KOPT-K1 (cell line): ENCODE measurements around the gene FBXL22.

Experiments used
- H3K27ac ChIP-seq: fragments of 200-600 bp; sonication (generic); 2 replicates; pipeline ENCODE4 v1.5.1; 2016; ENCODE audit warnings: antibody characterized with exemption, mild to moderate bottlenecking, low read depth, low read length; ENCODE audit not compliant: poor library complexity, severe bottlenecking
- H3K36me3 ChIP-seq: fragments of 200-600 bp; sonication (generic); 2 replicates; pipeline ENCODE4 v1.5.1; 2017; ENCODE audit warnings: antibody characterized with exemption, mild to moderate bottlenecking, low read length, moderate library complexity; ENCODE audit not compliant: insufficient read depth
- H3K9me3 ChIP-seq: fragments of 200-600 bp; sonication (generic); 2 replicates; pipeline ENCODE4 v1.5.1; 2017; ENCODE audit warnings: antibody characterized with exemption, low read length, mild to moderate bottlenecking; ENCODE audit not compliant: insufficient read depth, poor library complexity, severe bottlenecking

Gene FBXL22

GRCh38 chr15:63597038-63597790 lies at the start of gene FBXL22:
FBXL22 (plus strand) TSS chr15:63597387; CDS start chr15:63597393, 6 bp downstream.
- H3K9me3 ChIP-seq = no peaks in the 10 kb centered on the region
- no peak within 1 kb of the TSS for H3K27ac ChIP-seq
- peaks cover 27% of the 10 kb centered on the region for H3K36me3 ChIP-seq

- no peak overlapping the region for H3K27ac ChIP-seq
- no peaks in the 10 kb centered on the region for H3K9me3 ChIP-seq
- peaks cover 11% of the 10 kb centered on the region; the same call in 1 of the 2 replicates for H3K36me3 ChIP-seq
Observed at GRCh38 chr15:63551400-63551799, 45.8 kb upstream of the FBXL22 start.

GRCh38 chr15:63553388-63553791 lies 43.8 kb upstream of the FBXL22 start:
- H3K27ac ChIP-seq = no peak overlapping the region
- H3K9me3 ChIP-seq = no peaks in the 10 kb centered on the region
- peaks cover 23% of the 10 kb centered on the region; the same call in 1 of the 2 replicates for H3K36me3 ChIP-seq

- Histone ChIP-seq H3K9me3 (no peaks in the 10 kb centered on the region), H3K27ac (peak overlapping the region; percentile 0), H3K36me3 (peaks cover 30% of the 10 kb centered on the region)
Observed at GRCh38 chr15:63554337-63554927, 42.8 kb upstream of the FBXL22 start.

- Histone ChIP-seq H3K36me3 (peaks cover 40% of the 10 kb centered on the region), H3K27ac (no peak overlapping the region), H3K9me3 (no peaks in the 10 kb centered on the region)
Observed at GRCh38 chr15:63555507-63555906, 41.7 kb upstream of the FBXL22 start.

GRCh38 chr15:63556246-63556645 lies 40.9 kb upstream of the FBXL22 start:
- H3K36me3 ChIP-seq = peaks cover 48% of the 10 kb centered on the region
- H3K9me3 ChIP-seq = no peaks in the 10 kb centered on the region
- no peak overlapping the region for H3K27ac ChIP-seq

GRCh38 chr15:63556736-63557135 lies 40.5 kb upstream of the FBXL22 start:
- Histone ChIP-seq H3K9me3 (no peaks in the 10 kb centered on the region), H3K36me3 (peaks cover 53% of the 10 kb centered on the region), H3K27ac (no peak overlapping the region)

- Histone ChIP-seq H3K9me3 (no peaks in the 10 kb centered on the region), H3K36me3 (peaks cover 71% of the 10 kb centered on the region), H3K27ac (no peak overlapping the region)
Observed at GRCh38 chr15:63559753-63560152, 37.4 kb upstream of the FBXL22 start.

- Histone ChIP-seq H3K27ac (no peak overlapping the region), H3K36me3 (peaks cover 83% of the 10 kb centered on the region), H3K9me3 (no peaks in the 10 kb centered on the region)
Observed at GRCh38 chr15:63560741-63561448, 36.3 kb upstream of the FBXL22 start.

GRCh38 chr15:63564093-63564492 lies 33.1 kb upstream of the FBXL22 start:
- peaks cover 85% of the 10 kb centered on the region for H3K36me3 ChIP-seq
- H3K9me3 ChIP-seq = no peaks in the 10 kb centered on the region
- H3K27ac ChIP-seq = no peak overlapping the region

- Histone ChIP-seq H3K27ac (no peak overlapping the region), H3K36me3 (peaks cover 79% of the 10 kb centered on the region), H3K9me3 (no peaks in the 10 kb centered on the region)
Observed at GRCh38 chr15:63565536-63566186, 31.5 kb upstream of the FBXL22 start.

- Histone ChIP-seq H3K9me3 (no peaks in the 10 kb centered on the region), H3K27ac (no peak overlapping the region), H3K36me3 (peaks cover 79% of the 10 kb centered on the region)
Observed at GRCh38 chr15:63572749-63573464, 24.3 kb upstream of the FBXL22 start.

GRCh38 chr15:63573533-63573932 lies 23.7 kb upstream of the FBXL22 start:
- no peaks in the 10 kb centered on the region for H3K9me3 ChIP-seq
- H3K27ac ChIP-seq = no peak overlapping the region
- H3K36me3 ChIP-seq = peaks cover 73% of the 10 kb centered on the region

GRCh38 chr15:63575312-63575711 lies 21.9 kb upstream of the FBXL22 start:
- Histone ChIP-seq H3K27ac (no peak overlapping the region), H3K36me3 (peaks cover 66% of the 10 kb centered on the region)

More at GRCh38 chr15:63575312-63575711, 21.9 kb upstream of the FBXL22 start:
- H3K9me3 ChIP-seq = no peaks in the 10 kb centered on the region
